GM08714 (cell line): ENCODE data around the gene C3orf80.
"Not testable (repeated sequence)": the region's sequence is repeated elsewhere in the genome, so short reads cannot be mapped to it uniquely, and the experiment has no call there.

Experiments used
- H3K4me3 ChIP-seq: fragments of 200-500 bp; sonication (Bioruptor generic); 2 replicates; pipeline ENCODE4 v1.5.1; 2014; ENCODE audit warnings: mild to moderate bottlenecking, low read length, inconsistent platforms
- ZNF274 ChIP-seq: IDR thresholded peaks from 2 replicates; pipeline ENCODE4 v1.6.1; 2012; ENCODE audit warnings: mild to moderate bottlenecking, low read depth, low read length

C3orf80 gene

GRCh38 chr3:160196511-160197104, 28.6 kb upstream of the C3orf80 start:
- TF ChIP-seq ZNF274: no peak
- no peak overlapping the region for H3K4me3 ChIP-seq

GRCh38 chr3:160199108-160199507, 26.1 kb upstream of the C3orf80 start:
- H3K4me3 ChIP-seq: no peak overlapping the region
- TF ChIP-seq ZNF274: no peak

DNA sequence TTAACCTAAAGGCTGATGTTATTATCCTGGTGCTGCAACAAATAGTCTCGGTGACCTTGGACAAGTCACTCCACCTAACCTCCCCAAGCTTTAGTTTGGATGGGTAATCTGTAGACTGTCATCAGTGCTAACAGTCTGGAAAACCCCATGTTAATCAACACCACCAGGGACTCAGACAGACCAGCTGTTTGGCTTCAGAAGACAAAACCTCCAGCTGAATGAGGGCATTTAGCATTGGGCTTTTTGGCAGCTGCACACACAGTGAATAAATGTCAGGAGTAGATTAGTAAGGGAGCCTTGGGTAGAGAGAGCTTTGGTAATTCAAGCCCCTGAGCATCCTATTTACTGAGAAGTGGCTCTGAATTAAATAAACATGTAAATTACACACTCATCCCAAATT, 24.9 kb upstream of the C3orf80 start:
- TF ChIP-seq ZNF274: no peak
- no peak overlapping the region for H3K4me3 ChIP-seq

DNA sequence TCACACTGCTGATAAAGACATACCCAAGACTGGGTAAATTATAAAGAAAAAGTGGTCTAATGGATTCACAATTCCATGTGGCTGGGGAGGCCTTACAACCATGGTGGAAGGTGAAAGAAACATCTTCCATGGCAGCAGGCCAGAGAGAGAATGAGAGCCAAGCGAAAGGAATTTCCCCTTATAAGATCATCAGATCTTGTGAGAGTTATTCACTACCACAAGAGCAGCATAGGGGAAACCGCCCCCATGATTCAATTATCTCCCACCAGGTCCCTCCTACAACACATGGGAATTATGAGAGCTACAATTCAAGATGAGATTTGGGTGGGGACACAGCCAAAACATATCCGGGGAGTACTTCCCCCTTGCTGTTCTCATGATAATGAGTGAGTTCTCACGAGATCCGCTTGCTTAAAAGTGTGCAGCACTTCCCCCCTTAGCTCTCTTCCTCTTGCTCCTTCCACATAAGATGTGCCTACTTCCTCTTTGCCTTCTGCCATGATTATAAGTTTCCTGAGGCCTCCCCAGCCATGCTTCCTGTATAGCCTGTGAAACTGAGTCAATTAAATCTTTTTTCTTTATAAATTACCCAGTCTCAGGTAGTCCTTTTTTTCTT, 20.7 kb upstream of the C3orf80 start:
- H3K4me3 ChIP-seq: not testable (repeated sequence)

- no peak for TF ChIP-seq ZNF274
- H3K4me3 ChIP-seq: no peak overlapping the region
Observed at GRCh38 chr3:160205606-160206005, 19.6 kb upstream of the C3orf80 start.

DNA sequence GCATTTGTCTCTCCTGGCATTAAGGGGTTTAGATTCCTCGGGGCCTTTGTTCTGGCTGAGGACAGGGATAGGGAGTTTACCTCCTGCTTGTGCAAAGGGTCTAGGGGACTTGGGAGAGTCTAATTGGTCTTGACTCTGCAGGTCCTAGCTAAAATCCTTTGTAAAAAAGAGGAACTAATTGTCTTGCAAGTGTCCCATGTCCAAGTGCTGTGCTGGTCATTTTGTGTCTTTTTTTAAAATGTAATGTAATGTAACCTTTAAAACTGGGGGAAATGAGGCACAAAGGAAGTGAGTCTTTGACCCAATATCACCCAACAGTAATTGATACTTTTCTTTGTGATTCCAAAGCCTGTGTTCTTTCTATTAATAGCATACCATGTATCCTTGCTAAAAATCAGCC, 14.9 kb upstream of the C3orf80 start:
- no peak overlapping the region for H3K4me3 ChIP-seq
- TF ChIP-seq ZNF274: no peak

DNA sequence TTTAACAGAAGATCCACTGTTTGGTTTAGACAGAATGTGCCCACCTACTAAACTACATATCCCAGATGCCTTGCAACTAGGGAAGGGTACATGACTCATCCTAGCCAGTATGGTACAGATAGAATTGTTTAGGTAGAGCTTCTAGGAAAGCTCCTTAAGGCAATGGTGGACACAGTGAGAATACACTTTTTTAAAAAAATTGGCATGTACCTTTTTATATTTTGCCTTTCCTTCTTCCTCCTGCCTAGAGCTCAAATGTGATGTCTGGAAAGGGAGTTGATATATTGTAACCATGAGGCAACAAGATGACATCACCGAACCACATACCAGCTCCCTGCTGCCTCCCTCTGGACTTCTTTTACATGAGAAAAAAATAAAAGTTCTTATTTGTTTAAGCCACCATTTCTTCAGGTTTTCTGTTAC, 14.4 kb upstream of the C3orf80 start:
- H3K4me3 ChIP-seq: no peak overlapping the region
- no peak for TF ChIP-seq ZNF274

DNA sequence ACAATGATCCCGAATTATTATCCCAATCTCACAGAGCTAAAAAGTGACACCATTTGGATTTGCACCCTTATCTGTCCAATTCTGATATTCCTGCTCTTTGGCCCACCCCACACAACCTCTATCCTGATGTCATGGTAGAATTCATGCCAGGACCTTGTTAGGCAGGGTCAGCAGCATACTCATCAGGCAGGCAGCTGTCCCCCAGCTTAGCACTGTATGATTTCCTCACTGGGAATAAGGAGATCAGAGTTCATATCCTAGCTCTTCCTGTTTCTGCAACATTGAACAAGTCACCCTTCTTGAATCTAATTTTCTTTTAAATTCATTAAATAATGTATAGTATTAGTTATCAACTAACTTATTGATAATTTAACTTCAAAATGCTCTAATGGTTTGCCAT, 12.0 kb upstream of the C3orf80 start:
- H3K4me3 ChIP-seq: no peak overlapping the region
- TF ChIP-seq ZNF274: no peak

DNA sequence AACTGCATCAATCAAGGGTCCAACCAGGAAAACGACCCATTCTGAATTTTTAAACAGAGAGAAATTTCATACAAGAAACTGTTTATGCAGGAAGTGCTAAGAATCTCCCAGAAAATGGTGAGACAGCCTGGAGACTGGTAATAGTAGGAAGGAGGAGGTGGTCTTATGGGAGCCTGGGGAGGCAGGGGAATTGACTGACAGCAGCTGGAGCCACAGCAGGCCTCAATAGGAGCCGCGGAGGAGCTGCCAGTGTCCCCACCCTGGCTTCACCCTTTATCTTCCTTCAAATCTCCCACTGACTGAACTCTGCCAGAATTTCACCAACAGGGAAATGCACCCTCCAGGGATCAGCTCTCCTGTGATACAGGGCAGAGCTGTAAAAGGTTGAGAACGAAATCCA, 7.5 kb upstream of the C3orf80 start:
- TF ChIP-seq ZNF274: no peak
- no peak overlapping the region for H3K4me3 ChIP-seq

DNA sequence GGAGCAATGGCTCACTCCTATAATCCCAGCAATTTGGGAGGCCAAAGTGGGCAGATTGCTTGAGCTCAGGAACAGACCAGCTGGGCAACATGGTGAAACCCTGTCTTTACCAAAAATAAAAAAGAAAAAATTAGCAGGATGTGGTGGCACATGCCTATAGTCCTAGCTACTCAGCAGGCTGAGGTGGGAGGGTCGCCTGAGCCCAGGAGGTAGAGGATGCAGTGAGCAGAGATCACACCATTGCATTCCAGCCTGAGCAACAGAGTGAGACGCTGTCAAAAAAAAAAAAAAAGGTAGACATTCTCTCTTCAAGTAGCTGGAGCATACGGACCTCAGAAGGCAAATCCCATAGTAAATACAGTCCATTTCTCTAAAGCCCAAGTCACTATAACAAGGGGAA, 7.1 kb upstream of the C3orf80 start:
- H3K4me3 ChIP-seq: no peak overlapping the region
- TF ChIP-seq ZNF274: no peak

GRCh38 chr3:160220038-160220437, 5.2 kb upstream of the C3orf80 start:
- no peak overlapping the region for H3K4me3 ChIP-seq
- no peak for TF ChIP-seq ZNF274

- H3K4me3 ChIP-seq: no peak overlapping the region
Observed at GRCh38 chr3:160221019-160221418, 4.2 kb upstream of the C3orf80 start.

DNA sequence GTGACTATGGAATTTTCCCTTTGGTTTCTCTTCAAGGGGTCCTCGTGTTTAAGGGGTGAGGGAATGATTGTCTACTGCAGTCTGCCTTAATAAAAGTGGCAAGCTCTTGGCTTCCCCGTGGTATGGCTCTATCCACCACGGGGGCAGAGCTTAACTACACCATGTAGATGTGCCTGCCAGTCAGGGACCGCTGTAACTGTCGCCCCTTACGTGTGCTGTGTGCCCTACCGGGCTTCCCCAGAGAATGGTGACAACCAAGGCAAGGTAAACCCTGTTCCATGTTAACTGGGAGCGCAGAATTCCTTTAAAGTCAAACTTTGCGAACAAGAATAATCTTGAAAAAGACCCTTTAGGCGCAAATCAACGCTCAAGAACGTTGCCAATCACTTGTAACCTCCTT, 966 bp upstream of the C3orf80 start:
- TF ChIP-seq ZNF274: no peak
- no peak overlapping the region for H3K4me3 ChIP-seq

More at GRCh38 chr3:160221019-160221418, 4.2 kb upstream of the C3orf80 start:
- no peak for TF ChIP-seq ZNF274

DNA sequence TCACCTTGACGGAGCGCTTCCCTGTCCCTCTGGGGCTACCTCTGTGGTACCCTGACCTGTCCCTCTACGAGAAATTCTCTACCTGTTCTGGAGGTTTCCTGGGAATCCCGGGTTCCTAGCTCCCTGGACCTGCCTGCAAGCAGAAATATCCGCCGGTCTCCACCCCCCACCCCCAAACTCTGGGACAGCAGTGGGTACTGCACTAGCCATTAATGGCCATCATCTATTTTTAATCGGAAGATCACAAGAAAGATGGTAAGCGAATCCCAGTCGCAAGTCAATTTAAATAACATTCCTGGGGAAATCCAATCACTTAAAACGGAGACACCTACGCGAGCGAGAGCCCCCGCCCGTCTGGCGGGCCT, 429 bp upstream of the C3orf80 start:
- peak overlapping the region; percentile 60; the same call in 1 of the 2 replicates for H3K4me3 ChIP-seq
- no peak for TF ChIP-seq ZNF274

DNA sequence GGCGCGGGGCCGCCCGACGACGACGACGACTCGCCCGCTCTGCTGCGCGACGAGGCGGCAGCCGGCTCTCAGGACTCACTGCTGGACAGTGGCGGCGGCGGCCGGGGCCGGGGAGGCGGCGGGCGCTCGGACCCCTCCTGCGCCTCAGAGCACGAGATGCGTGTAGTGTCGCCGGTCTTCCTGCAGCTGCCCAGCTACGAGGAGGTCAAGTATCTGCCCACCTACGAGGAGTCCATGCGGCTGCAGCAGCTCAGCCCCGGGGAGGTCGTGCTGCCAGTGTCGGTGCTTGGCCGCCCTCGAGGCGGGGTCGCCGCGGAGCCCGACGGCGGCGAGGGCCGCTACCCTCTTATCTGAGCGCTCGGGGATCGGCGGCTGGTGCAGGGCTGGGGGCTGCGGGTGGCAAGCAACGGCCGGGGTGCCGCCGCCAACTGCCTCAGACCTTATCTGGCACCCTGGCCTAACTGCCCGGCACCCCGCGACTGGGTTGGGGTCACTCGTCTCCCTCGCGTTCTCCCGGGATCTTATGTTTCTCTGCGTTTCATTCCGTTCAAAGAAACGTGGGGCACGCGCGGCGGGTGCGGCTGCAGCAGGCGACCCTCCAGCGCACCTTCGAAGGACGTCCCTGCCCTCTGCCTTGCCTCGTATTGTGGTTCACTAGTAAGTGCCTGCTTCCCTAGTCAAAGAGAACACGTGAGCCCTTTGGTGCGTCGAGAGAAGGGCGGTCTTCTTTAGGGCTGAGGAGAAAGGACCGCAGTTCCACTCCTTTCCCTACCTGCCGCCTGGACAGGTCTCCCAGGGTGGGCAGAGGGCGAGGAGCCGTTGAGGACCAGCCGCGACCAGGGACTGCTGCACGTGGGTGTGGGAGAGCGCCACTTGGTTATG, 1.0 kb downstream of the C3orf80 start:
- H3K4me3 ChIP-seq: peak overlapping the region; percentile 60; the same call in 1 of the 2 replicates
- no peak for TF ChIP-seq ZNF274
